Measurements from ENCODE around the gene CLHC1.
"Not testable (repeated sequence)": the region's sequence is repeated elsewhere in the genome, so short reads cannot be mapped to it uniquely, and the experiment has no call there.

The CLHC1 gene

DNA sequence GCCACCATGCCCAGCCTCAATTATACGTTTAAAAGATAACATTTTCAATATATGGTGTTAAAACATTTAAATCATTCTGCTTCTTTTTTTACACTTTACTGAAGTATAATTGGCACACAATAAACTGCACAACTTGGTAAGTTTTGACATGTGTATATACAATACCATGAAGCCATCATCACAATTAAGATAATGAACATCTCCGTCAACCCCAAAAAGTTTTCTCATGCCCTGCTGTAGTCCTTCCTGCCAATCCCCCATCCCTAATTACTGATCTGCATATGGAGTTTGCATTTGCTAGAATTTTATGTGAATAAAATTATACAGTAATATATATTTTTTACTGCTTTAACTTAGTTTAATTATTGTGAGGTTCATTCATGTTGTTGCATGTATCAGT, 96.6 kb downstream of the CLHC1 start:
- DNase-seq (ENCODE audit: low spot score): no peak

DNA sequence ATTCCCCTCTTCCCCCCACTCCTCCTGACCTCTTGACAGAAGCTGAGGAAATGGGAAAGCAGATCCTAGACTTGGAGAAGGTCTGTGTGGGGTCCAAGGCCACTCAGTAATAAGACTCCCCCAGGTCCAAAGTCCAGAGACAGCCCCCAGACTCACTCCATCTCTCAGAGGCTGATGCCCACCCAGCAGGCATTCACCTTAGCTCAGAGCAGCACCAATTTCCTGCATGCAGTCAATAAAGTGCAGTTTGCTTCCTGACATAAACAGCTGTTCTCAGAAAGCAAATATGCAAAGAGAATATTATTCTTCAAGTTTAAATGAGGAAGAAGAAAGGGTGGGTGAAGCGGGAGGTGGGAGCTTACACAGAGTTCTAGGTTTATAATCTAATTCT, 97.8 kb downstream of the CLHC1 start:
- DNase-seq (ENCODE audit: low spot score): peak; percentile 12

DNA sequence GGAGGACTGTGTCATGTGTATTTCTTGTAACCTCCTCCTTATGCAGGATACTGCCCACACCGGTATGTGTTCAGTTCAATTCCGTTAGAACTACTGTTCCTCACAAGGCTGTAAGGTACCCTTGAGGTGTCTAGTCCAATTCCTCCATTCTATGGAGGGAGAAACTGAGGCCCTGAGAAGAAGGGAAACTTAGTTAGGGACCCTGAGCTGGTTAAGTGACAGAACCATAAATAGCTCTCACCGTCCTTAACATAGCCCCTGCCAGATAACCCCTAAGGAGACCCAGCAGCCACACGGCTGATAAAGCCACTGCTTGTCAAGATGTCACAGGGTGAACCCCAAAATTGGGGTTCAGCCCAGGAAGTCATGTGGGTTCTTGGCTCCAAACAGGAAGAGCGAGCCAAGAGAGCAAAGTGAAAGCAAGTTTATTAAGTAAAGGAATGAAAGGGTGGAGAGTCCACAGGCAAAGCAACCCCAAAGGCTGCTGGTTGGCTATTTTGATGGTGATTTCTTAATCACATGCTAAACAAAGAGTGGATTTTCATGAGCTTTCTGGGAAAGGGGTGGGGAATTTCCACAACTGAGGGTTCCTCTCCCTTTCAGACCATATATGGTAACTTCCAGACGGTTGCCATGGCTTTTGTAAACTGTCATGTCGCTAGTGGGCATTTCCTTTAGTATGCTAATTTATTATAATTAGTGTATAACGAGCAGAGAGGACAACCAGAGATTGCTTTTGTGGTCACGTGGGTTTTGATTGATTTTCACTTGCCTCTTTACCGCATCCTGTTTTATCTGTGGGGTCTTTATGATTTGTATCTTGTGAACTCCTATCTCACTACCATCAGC, 98.4 kb downstream of the CLHC1 start:
- DNase-seq (ENCODE audit: low spot score): peak; percentile 89

DNA sequence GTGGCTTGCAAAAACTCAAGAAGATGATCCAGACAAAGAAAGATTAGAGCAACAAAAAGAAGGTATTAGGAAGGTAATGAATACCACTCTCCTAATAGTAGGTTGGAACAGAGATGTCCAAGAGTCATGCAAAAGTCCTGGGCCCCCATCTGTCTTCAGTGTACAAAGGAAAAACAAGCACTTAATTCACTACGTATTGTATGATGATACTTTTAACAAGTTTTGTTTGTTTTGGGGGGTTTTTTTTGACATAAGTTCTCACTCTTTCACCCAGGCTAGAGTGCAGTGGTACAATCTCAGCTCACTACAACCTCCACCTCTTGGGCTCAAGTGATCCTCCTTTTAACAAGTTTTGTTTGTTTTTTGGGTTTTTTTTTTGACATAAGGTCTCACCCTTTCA, 101.2 kb downstream of the CLHC1 start:
- DNase-seq (ENCODE audit: low spot score): no peak

GRCh38 chr2:55126643-55127042, 105.5 kb downstream of the CLHC1 start:
- DNase-seq (ENCODE audit: low spot score): not testable (repeated sequence)
